Neural cell (in vitro differentiated cells): ENCODE data around the gene LAMB2. TPM values are rescaled to one million over a fixed set of nuclear protein-coding genes. Genes with fewer than 3 reads are reported as not detected.
A peak's percentile ranks its signal among the peaks of the same experiment; 100 is the strongest.

ENCODE experiments used
- H2AFZ ChIP-seq: fragments of 200-600, 300-800 bp; sonication (generic), shearing (Covaris generic); 2 replicates; pipeline ENCODE4 v1.6.0; 2014; ENCODE audit warnings: low read depth, mild to moderate bottlenecking, antibody characterized with exemption, low read length, moderate library complexity
- H3F3A ChIP-seq: fragments of 200-600 bp; shearing (Covaris generic); 2 replicates; pipeline ENCODE4 v1.6.1; 2016; ENCODE audit warnings: mild to moderate bottlenecking, moderate library complexity, mixed read lengths, antibody characterized with exemption, low read length; ENCODE audit not compliant: insufficient read depth, poor library complexity, severe bottlenecking
- H3K27ac ChIP-seq: fragments of 200-600, 300-800 bp; sonication (generic), shearing (Covaris generic); 2 replicates; pipeline ENCODE4 v1.5.1; 2014; ENCODE audit warnings: mild to moderate bottlenecking, low read length, moderate library complexity
- H3K27me3 ChIP-seq: fragments of 300-800, 200-600 bp; sonication (generic), shearing (Covaris generic); 2 replicates; pipeline ENCODE4 v1.6.0; 2014; ENCODE audit warnings: mild to moderate bottlenecking, low read depth, low read length, moderate library complexity; ENCODE audit not compliant: insufficient read depth
- H3K36me3 ChIP-seq: fragments of 300-800, 200-600 bp; sonication (generic), shearing (Covaris generic); 2 replicates; pipeline ENCODE4 v1.5.1; 2014; ENCODE audit warnings: mild to moderate bottlenecking, antibody characterized with exemption, low read length, moderate library complexity; ENCODE audit not compliant: insufficient read depth
- H3K4me2 ChIP-seq: fragments of 300-800, 200-600 bp; sonication (generic), shearing (Covaris generic); 2 replicates; pipeline ENCODE4 v1.6.0; 2014; ENCODE audit warnings: mild to moderate bottlenecking, low read length
- H3K4me3 ChIP-seq: fragments of 300-800, 200-600 bp; sonication (generic), shearing (Covaris generic); 2 replicates; pipeline ENCODE4 v1.5.1; 2014; ENCODE audit warnings: mild to moderate bottlenecking, low read length, moderate library complexity
- H3K79me2 ChIP-seq: fragments of 200-600 bp; shearing (Covaris generic); replicated peaks from 2 replicates; pipeline ENCODE4 v1.6.0; 2014; ENCODE audit warnings: mild to moderate bottlenecking, low read length, moderate library complexity; ENCODE audit not compliant: insufficient read depth
- H3K9ac ChIP-seq: fragments of 300-800, 200-600 bp; sonication (generic), shearing (Covaris generic); 2 replicates; pipeline ENCODE4 v1.6.1; 2016; ENCODE audit warnings: mild to moderate bottlenecking, low read length, mixed read lengths
- H3K9me2 ChIP-seq: fragments of 200-600 bp; shearing (Covaris generic); 2 replicates; pipeline ENCODE4 v1.6.1; 2016; ENCODE audit warnings: mild to moderate bottlenecking, low read length, mixed read lengths; ENCODE audit not compliant: insufficient read depth
- H3K9me3 ChIP-seq: fragments of 200-600, 300-800 bp; sonication (generic), shearing (Covaris generic); 2 replicates; pipeline ENCODE4 v1.6.1; 2016; ENCODE audit warnings: mild to moderate bottlenecking, mixed run types, low read length, moderate library complexity, mixed read lengths
- H4K20me1 ChIP-seq: fragments of 200-600 bp; shearing (Covaris generic); 2 replicates; pipeline ENCODE4 v1.6.1; 2016; ENCODE audit warnings: mild to moderate bottlenecking, mixed run types; ENCODE audit not compliant: insufficient read depth
- CTCF ChIP-seq: fragments of 450-650 bp; IDR thresholded peaks from 2 replicates; pipeline ENCODE4 v1.5.1; 2014; ENCODE audit warnings: antibody characterized with exemption, mild to moderate bottlenecking, moderate library complexity; ENCODE audit not compliant: poor library complexity, severe bottlenecking
- EP300 ChIP-seq: fragments of 450-650 bp; conservative IDR thresholded peaks from 2 replicates; pipeline ENCODE4 v1.6.1; 2014; ENCODE audit warnings: antibody characterized with exemption, mild to moderate bottlenecking, moderate library complexity; ENCODE audit not compliant: poor library complexity, severe bottlenecking
- EZH2 ChIP-seq: fragments of 200-600, 300-800 bp; shearing (Covaris generic), sonication (generic); IDR thresholded peaks from 2 replicates; pipeline ENCODE4 v1.6.1; 2014; ENCODE audit warnings: antibody characterized with exemption, low read length, borderline replicate concordance, mild to moderate bottlenecking; ENCODE audit not compliant: insufficient read depth, poor library complexity, severe bottlenecking
- MXI1 ChIP-seq: fragments of 450-650 bp; conservative IDR thresholded peaks from 2 replicates; pipeline ENCODE4 v1.6.1; 2014; ENCODE audit warnings: antibody characterized with exemption, mild to moderate bottlenecking; ENCODE audit not compliant: poor library complexity, severe bottlenecking
- POLR2AphosphoS5 ChIP-seq: IDR thresholded peaks from 2 replicates; pipeline ENCODE4 v1.6.1; 2012
- RAD21 ChIP-seq: fragments of 450-650 bp; conservative IDR thresholded peaks from 2 replicates; pipeline ENCODE4 v1.6.1; 2014; ENCODE audit warnings: antibody characterized with exemption, mild to moderate bottlenecking, moderate library complexity
- REST ChIP-seq: IDR thresholded peaks from 2 replicates; pipeline ENCODE4 v1.6.1; 2012; ENCODE audit warnings: borderline replicate concordance
- SMC3 ChIP-seq: fragments of 450-650 bp; conservative IDR thresholded peaks from 2 replicates; pipeline ENCODE4 v1.6.1; 2014; ENCODE audit warnings: antibody characterized with exemption, mild to moderate bottlenecking, moderate library complexity; ENCODE audit not compliant: poor library complexity
- TAF1 ChIP-seq: IDR thresholded peaks from 2 replicates; pipeline ENCODE4 v1.6.1; 2012; ENCODE audit warnings: low read depth
- polyA plus RNA-seq: library from polyadenylated mRNA; depleted of rRNA; stranded (reverse); fragments of >200 nt; gene quantifications from 2 replicates; pipeline ENCODE4 v1.2.3, GENCODE V29; 2014

LAMB2 gene
- polyA plus RNA-seq, 1 donor from 2014 or later, result 15.9 TPM

DNA sequence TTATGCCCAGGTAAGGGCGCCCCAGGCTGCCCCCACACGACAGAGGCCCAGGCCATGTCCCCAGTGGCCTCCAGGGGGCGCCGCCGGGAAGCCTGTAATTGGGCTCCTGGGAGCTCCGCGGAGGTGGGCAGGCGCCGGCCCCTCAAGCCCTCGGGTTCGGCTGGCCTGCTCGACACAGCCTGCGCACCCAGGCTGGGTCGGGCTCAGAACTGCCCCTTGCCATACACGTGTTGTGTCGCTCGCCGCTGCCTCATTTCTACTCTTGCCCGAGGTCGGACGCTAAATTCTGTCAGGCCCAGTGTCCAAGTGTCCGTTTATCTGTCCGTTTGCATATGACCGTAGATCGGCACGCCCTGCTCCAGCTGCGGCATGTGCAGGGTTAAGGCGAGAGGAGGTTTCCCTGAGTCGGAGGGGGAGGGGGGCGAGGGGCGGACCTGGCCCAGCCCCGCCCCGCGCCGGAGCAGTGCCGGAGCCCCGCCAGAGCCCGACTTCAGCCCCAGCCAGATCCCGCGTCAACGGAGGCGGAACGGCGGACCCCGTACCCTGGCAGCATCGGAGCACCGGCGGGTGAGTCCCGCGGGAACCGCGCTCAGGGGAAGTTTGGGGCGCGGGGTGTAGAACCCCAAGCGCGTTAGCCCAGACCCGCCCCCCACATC lies 38.4 kb upstream of the LAMB2 start, which contains the start of gene KLHDC8B:
TSS of gene KLHDC8B (plus strand) at position 480 of the 656 bp plus-strand sequence. CDS start 1,172 bp downstream, outside the sequence.
- Histone ChIP-seq H2AFZ (peak within 1 kb of the TSS; percentile 61), H3K4me3 (peak within 1 kb of the TSS; percentile 76), H3K9me2 (no peaks in the 10 kb centered on the region), H3K27me3 (no peaks in the 10 kb centered on the region), H3K27ac (peak within 1 kb of the TSS; percentile 86), H3K9ac (peak within 1 kb of the TSS; percentile 83), H3K9me3 (no peaks in the 10 kb centered on the region), H4K20me1 (no peaks in the 10 kb centered on the region), H3F3A (peaks cover 4% of the 10 kb centered on the region), H3K4me2 (peak within 1 kb of the TSS; percentile 91), H3K79me2 (peaks cover 60% of the 10 kb centered on the region), H3K36me3 (no peaks in the 10 kb centered on the region)
- TF ChIP-seq MXI1 (peak; percentile 88), REST (peak; percentile 66), EZH2 (no peak), CTCF (peak; percentile 96), TAF1 (peak; percentile 56), RAD21 (peak; percentile 74), POLR2AphosphoS5 (peak; percentile 65), EP300 (peak; percentile 57), SMC3 (peak; percentile 82)

DNA sequence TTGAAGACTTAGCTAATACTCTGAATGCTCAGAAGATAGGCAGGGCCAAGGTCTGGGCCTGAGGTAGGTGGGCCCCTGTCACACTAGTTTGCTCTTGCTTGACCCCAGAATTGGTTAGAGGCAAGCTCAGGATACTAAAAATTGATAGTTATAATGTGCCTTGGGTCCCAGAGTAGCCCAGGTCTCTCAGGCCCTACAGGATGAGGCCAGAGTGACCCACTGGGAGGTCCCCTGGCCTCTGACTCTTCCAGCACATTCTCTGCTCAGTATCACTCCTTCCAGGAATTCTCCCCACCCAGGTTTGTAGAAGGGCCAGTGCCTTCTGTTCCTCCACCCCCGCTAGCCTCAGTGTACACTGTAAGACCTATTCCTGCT lies 37.9 kb upstream of the LAMB2 start:
- H3K79me2 ChIP-seq, result peaks cover 58% of the 10 kb centered on the region
- peak overlapping the region; percentile 61 for H2AFZ ChIP-seq
- H3K27me3 ChIP-seq, result no peaks in the 10 kb centered on the region
- peak overlapping the region; percentile 89 for H3K4me2 ChIP-seq
- H3K4me3 ChIP-seq, result peak overlapping the region; percentile 76
- H3K9me3 ChIP-seq, result no peaks in the 10 kb centered on the region
- peak overlapping the region; percentile 86 for H3K27ac ChIP-seq
- no peaks in the 10 kb centered on the region for H4K20me1 ChIP-seq
- no peaks in the 10 kb centered on the region for H3K9me2 ChIP-seq
- peak overlapping the region; percentile 83 for H3K9ac ChIP-seq
- H3F3A ChIP-seq, result peaks cover 4% of the 10 kb centered on the region
- TF ChIP-seq MXI1, result no peak
- no peak for TF ChIP-seq EP300
- TF ChIP-seq TAF1, result no peak
- TF ChIP-seq POLR2AphosphoS5, result no peak
- no peaks in the 10 kb centered on the region for H3K36me3 ChIP-seq
